Testis (tissue), 2 donors: ENCODE data around the gene MYBPH.

ENCODE experiments used
- CTCF ChIP-seq, 3 experiments: fragments of 450-650 bp in 2 of 3; fragments of 200-600 bp in 1 of 3; sonication (generic) in 1 of 3; IDR thresholded peaks; one replicate each; pipeline ENCODE4 v1.5.1; 2016 to 2019; ENCODE audit warnings: antibody characterized with exemption in 3 of 3, mild to moderate bottlenecking in 2 of 3, moderate library complexity in 1 of 3
- POLR2A ChIP-seq: fragments of 450-650 bp; IDR thresholded peaks from one replicate; pipeline ENCODE4 v1.6.1; 2017; ENCODE audit warnings: antibody characterized with exemption, mild to moderate bottlenecking, moderate library complexity

GRCh38 chr1:203187304-203187685 is 11.7 kb upstream of the MYBPH start:
- TF ChIP-seq POLR2A = no peak
- no peak for TF ChIP-seq CTCF (IDR thresholded peaks at IDR 0.05)
